Measurements from ENCODE around the gene MAD1L1. TPM values are rescaled to one million over a fixed set of nuclear protein-coding genes. Genes with fewer than 3 reads are reported as not detected.

MAD1L1 gene
- total and polyA plus RNA-seq, 2 of the 8 experiments (the other 6 are each of a cell fraction or from before 2014, with no cell fraction given) = 40.4 to 44.6 TPM

DNA sequence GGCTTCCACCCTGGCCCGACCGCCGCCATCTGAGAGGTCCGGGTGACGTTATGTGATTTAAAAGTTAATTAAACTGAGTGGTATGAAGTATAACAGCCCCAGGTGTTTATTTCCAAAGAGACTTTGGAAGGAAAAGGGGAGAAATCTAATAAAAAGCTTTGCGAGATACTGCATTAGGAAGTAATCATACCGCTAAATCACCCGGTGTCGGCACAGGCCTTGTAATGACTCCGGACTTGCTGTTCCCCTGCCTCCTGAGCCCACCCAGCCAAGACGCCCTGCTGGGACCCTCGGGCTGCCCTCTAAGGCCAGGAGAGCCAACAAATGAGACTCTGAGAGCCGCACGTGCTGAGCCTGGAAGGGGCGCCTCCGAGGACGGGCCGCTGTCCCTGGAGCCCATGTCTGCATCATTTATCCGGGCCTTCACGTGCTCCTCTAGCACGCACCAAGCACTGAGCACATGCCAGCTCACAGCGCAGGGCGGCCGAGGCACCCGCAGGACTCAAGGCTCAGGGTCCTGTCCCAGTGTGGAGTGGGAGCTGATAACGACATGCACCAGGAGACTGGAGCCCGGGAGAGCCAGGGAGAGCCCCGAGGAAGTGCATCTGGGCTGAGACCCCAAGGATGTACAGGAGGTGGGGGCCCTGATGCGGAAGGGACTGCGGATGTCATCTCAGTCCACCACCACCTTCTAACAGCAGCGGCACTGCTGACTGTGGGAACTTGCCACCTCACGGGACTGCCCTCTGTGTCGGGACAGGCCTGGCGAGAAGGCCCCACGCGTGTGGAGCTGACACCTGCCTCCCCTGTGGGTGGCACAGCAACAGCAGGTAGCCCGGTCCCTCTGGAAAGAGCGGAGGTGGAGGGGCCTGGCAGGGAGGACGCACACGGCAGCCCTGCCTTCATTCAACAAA lies 380.0 kb downstream of the MAD1L1 start:
- Histone ChIP-seq H3K36me3 (ENCODE audit: control insufficient read depth in 2 of 4, insufficient read depth in 4 of 4, low read length in 3 of 4) (no peaks in the 10 kb centered on the region; a peak in 1 of 8 replicates), H2BK5ac (ENCODE audit: low read depth, low read length) (peak overlapping the region; percentile 60; the same call in 1 of the 2 replicates), H3K18ac (ENCODE audit: extremely low read depth, low read length) (no peak overlapping the region; the same call in 1 of the 2 replicates), H2BK12ac (ENCODE audit: low read depth, low read length) (no peak overlapping the region), H2AK5ac (ENCODE audit: low read depth, low read length) (0 out of 2 replicates have a peak overlapping the region, but pooled peaks have one; percentile 13), H3K14ac (ENCODE audit: insufficient read length) (no peak overlapping the region), H3K79me1 (ENCODE audit: low read depth, low read length) (no peaks in the 10 kb centered on the region; the same call in 1 of the 2 replicates), H2BK15ac (ENCODE audit: low read length) (no peak overlapping the region), H3K4me2 (ENCODE audit: insufficient read depth in 1 of 2, low read depth in 2 of 2, low read length in 2 of 2) (no peak overlapping the region), H3K27ac (ENCODE audit: low read depth, low read length) (no peak overlapping the region), H3K9ac (replicated peaks in 1 of 4; ENCODE audit: extremely low read depth in 1 of 4, low read depth in 3 of 4, low read length in 3 of 4) (no peak overlapping the region), H3K4me1 (replicated peaks in 1 of 4; ENCODE audit: control insufficient read depth in 3 of 4, insufficient read depth in 4 of 4, low read length in 3 of 4) (no peaks in the 10 kb centered on the region; a peak in 1 of 7 replicates), H4K8ac (ENCODE audit: extremely low read depth, insufficient read depth, low read length) (no peak overlapping the region), H4K20me1 (replicated peaks in 1 of 2; ENCODE audit: control insufficient read depth in 1 of 2, insufficient read depth in 2 of 2, low read length in 2 of 2) (peaks cover 0 to 2% of the 10 kb centered on the region in 2 experiments), H2BK20ac (ENCODE audit: low read length) (no peak overlapping the region), H2AFZ (ENCODE audit: low read length) (no peak overlapping the region), H3K23me2 (ENCODE audit: low read depth, low read length) (no peaks in the 10 kb centered on the region), H3K56ac (replicated peaks; ENCODE audit: insufficient read length, low read depth, low read length) (no peak overlapping the region), H3K27me3 (replicated peaks in 1 of 4; ENCODE audit: control insufficient read depth in 3 of 4, extremely low read depth in 1 of 4, insufficient read depth in 3 of 4, low read length in 3 of 4) (no peaks in the 10 kb centered on the region), H3K9me3 (ENCODE audit: insufficient read depth in 2 of 2, low read depth in 1 of 2, low read length in 1 of 2) (no peaks in the 10 kb centered on the region), H3K23ac (ENCODE audit: insufficient read length) (no peak overlapping the region), H4K91ac (replicated peaks; ENCODE audit: insufficient read length, low read length) (no peak overlapping the region), H3K4ac (replicated peaks; ENCODE audit: insufficient read length, low read depth, low read length) (no peak overlapping the region), H3K4me3 (ENCODE audit: extremely low read depth in 1 of 4, insufficient read depth in 2 of 4, low read depth in 3 of 4, low read length in 4 of 4) (no peak overlapping the region), H3K79me2 (ENCODE audit: control insufficient read depth in 1 of 2, insufficient read depth in 2 of 2, low read length in 2 of 2) (no peaks in the 10 kb centered on the region), H2BK120ac (replicated peaks; ENCODE audit: low read depth, low read length) (no peak overlapping the region), H4K5ac (ENCODE audit: insufficient read length, low read depth, low read length) (no peak overlapping the region)
- ChIA-PET CTCF (ENCODE audit: partially characterized antibody) (interaction anchor here (0.8 to 1.7 kb wide), 4 partner anchors 8 to 295 kb away, joined by 3 to 6 read pairs (median 4); no protein-coding TSS in a partner anchor), POLR2A (ENCODE audit: partially characterized antibody) (interaction anchor here (1.1 kb wide), 1 partner anchor 28 kb away, joined by 3 read pairs; no protein-coding TSS in a partner anchor)
- no peak for FAIRE-seq
- no peak for DNase-seq (ENCODE audit: low read depth in 1 of 2, low spot score in 2 of 2)
- TF ChIP-seq KDM1A (IDR thresholded peaks at IDR 0.05; ENCODE audit: borderline replicate concordance, low read length) = no peak
- WGBS, 2 experiments (ENCODE audit: extremely low coverage in 1 of 2, insufficient coverage in 1 of 2, insufficient read length in 1 of 2, insufficient replicate concordance in 2 of 2, low coverage in 1 of 2, low lambda C conversion rate in 2 of 2, missing lambda C conversion rate in 1 of 2) = 90% methylated on average over 40 of the region's 40 CpGs; no CpG with 5 or more reads in 1 of the 2 experiments
